Panc1 (cell line): ENCODE results near the gene LSM4.

Experiments used
- POLR2AphosphoS5 ChIP-seq: IDR thresholded peaks from 2 replicates; pipeline ENCODE4 v1.6.1; 2012; ENCODE audit warnings: mild to moderate bottlenecking, low read depth, low read length, moderate library complexity
- SIN3A ChIP-seq: IDR thresholded peaks from 2 replicates; pipeline ENCODE4 v1.6.1; 2012; ENCODE audit warnings: low read depth, mild to moderate bottlenecking, low read length, moderate library complexity, borderline replicate concordance; ENCODE audit not compliant: insufficient read depth
- TCF7L2 ChIP-seq: IDR thresholded peaks from 2 replicates; pipeline ENCODE4 v1.6.1; 2011; ENCODE audit warnings: mild to moderate bottlenecking, low read depth, low read length, inconsistent platforms
- TF ChIP-seq, protein P1 (sequence below): fragments of 450-650 bp; IDR thresholded peaks from 2 replicates; pipeline ENCODE4 v1.5.1; 2017; ENCODE audit warnings: mild to moderate bottlenecking
- TF ChIP-seq, protein P2 (sequence below), 2 experiments: IDR thresholded peaks; 2 replicates each; pipeline ENCODE4 v1.6.1; 2011 to 2012; ENCODE audit warnings: low read depth in 2 of 2, control low read depth in 1 of 2, low read length in 1 of 2, mild to moderate bottlenecking in 1 of 2, moderate library complexity in 1 of 2; ENCODE audit not compliant: insufficient read depth in 1 of 2

DNA sequence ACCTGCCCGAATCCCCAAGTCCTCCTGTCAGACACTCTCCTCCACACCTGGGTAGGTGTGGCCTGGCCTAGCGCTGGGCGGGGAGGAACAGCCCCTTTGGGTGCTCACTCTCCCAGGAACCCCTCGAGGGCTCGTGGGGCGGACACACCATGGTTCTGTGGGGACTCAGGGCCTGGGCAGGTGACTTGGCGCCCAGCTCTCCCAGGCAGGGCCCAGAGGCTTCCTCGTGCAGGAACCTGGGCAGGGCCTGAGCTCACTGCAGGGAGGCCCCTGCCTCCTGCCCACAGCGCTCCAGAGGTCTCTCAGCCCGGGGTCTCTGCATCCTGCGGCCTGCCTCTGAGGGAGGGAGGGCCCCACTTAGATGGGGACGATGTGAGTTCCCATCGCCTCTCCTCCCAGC lies 11.9 kb downstream of the LSM4 start:
- TF ChIP-seq, protein P1, sequence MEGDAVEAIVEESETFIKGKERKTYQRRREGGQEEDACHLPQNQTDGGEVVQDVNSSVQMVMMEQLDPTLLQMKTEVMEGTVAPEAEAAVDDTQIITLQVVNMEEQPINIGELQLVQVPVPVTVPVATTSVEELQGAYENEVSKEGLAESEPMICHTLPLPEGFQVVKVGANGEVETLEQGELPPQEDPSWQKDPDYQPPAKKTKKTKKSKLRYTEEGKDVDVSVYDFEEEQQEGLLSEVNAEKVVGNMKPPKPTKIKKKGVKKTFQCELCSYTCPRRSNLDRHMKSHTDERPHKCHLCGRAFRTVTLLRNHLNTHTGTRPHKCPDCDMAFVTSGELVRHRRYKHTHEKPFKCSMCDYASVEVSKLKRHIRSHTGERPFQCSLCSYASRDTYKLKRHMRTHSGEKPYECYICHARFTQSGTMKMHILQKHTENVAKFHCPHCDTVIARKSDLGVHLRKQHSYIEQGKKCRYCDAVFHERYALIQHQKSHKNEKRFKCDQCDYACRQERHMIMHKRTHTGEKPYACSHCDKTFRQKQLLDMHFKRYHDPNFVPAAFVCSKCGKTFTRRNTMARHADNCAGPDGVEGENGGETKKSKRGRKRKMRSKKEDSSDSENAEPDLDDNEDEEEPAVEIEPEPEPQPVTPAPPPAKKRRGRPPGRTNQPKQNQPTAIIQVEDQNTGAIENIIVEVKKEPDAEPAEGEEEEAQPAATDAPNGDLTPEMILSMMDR, result no peak
- TF ChIP-seq, protein P2, sequence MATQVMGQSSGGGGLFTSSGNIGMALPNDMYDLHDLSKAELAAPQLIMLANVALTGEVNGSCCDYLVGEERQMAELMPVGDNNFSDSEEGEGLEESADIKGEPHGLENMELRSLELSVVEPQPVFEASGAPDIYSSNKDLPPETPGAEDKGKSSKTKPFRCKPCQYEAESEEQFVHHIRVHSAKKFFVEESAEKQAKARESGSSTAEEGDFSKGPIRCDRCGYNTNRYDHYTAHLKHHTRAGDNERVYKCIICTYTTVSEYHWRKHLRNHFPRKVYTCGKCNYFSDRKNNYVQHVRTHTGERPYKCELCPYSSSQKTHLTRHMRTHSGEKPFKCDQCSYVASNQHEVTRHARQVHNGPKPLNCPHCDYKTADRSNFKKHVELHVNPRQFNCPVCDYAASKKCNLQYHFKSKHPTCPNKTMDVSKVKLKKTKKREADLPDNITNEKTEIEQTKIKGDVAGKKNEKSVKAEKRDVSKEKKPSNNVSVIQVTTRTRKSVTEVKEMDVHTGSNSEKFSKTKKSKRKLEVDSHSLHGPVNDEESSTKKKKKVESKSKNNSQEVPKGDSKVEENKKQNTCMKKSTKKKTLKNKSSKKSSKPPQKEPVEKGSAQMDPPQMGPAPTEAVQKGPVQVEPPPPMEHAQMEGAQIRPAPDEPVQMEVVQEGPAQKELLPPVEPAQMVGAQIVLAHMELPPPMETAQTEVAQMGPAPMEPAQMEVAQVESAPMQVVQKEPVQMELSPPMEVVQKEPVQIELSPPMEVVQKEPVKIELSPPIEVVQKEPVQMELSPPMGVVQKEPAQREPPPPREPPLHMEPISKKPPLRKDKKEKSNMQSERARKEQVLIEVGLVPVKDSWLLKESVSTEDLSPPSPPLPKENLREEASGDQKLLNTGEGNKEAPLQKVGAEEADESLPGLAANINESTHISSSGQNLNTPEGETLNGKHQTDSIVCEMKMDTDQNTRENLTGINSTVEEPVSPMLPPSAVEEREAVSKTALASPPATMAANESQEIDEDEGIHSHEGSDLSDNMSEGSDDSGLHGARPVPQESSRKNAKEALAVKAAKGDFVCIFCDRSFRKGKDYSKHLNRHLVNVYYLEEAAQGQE (IDR thresholded peaks at IDR 0.05; ENCODE audit: insufficient read depth in 1 of 2, low read depth in 2 of 2, low read length in 1 of 2), result no peak
- TF ChIP-seq POLR2AphosphoS5, result no peak
- TF ChIP-seq SIN3A, result no peak
- no peak for TF ChIP-seq TCF7L2
